Measurements from ENCODE around the gene NARS2. TPM values are rescaled to one million over a fixed set of nuclear protein-coding genes. Genes with fewer than 3 reads are reported as not detected.

The NARS2 gene
- total and polyA plus RNA-seq, 9 of the 15 experiments (the other 6 are each of a cell fraction or from before 2014, with no cell fraction given): 26.8 to 48.0 (median 34.2) TPM

GRCh38 chr11:78588517-78588916 is 13.9 kb upstream of the NARS2 start (continued):
- TF ChIP-seq ETS2 (tag; IDR thresholded peaks at IDR 0.05; ENCODE audit: borderline replicate concordance, poor library complexity, severe bottlenecking) (no peak), DDX20 (tag; IDR thresholded peaks at IDR 0.05; ENCODE audit: low read depth) (no peak), CBFA2T3 (IDR thresholded peaks at IDR 0.05) (no peak)

- Histone ChIP-seq H3K79me2 (ENCODE audit: control insufficient read depth, insufficient read depth, low read length) (no peaks in the 10 kb centered on the region), H3K27me3 (ENCODE audit: control insufficient read depth in 2 of 2, insufficient read depth in 2 of 2, low read length in 2 of 2) (0 out of 5 replicates have a peak, but pooled peaks cover 0 to 4% of the 10 kb centered on the region in 2 experiments), H3K27ac (ENCODE audit: extremely low read depth, low read depth, low read length) (no peak overlapping the region), H3K9me3 (replicated peaks; ENCODE audit: control insufficient read depth, insufficient read depth, low read depth, low read length) (no peaks in the 10 kb centered on the region; the same call in 1 of the 2 replicates), H3K9ac (ENCODE audit: insufficient read depth in 1 of 2, low read depth in 2 of 2, low read length in 2 of 2) (no peak overlapping the region), H3K4me3 (no peak overlapping the region), H2AFZ (ENCODE audit: low read depth, low read length) (no peak overlapping the region), H3K36me3 (ENCODE audit: control insufficient read depth, insufficient read depth, low read length) (no peaks in the 10 kb centered on the region), H3K9me1 (ENCODE audit: control insufficient read depth, insufficient read depth, low read length) (no peaks in the 10 kb centered on the region), H3K4me2 (ENCODE audit: insufficient read depth, low read length) (no peak overlapping the region), H4K20me1 (replicated peaks; ENCODE audit: control insufficient read depth, insufficient read depth, low read length) (no peaks in the 10 kb centered on the region), H3K4me1 (replicated peaks in 1 of 2; ENCODE audit: control insufficient read depth in 2 of 2, insufficient read depth in 2 of 2, low read length in 2 of 2) (no peaks in the 10 kb centered on the region)
- BruUV-seq (replicated peaks): no TSS peak
- TF ChIP-seq RFX7 (CRISPR knock-in tag; IDR thresholded peaks at IDR 0.05) (no peak), HOMEZ (CRISPR knock-in tag; IDR thresholded peaks at IDR 0.05) (no peak), HINFP (tag; conservative IDR thresholded peaks at IDR 0.05; ENCODE audit: low read depth) (no peak), TCF15 (CRISPR knock-in tag; IDR thresholded peaks at IDR 0.05) (no peak), NR2F6 (CRISPR knock-in tag; IDR thresholded peaks at IDR 0.05) (no peak)
- ATAC-seq (no peak), DNase-seq (ENCODE audit: extremely low read depth in 1 of 4, low spot score in 3 of 4) (no peak), FAIRE-seq (no peak)
- WGBS (ENCODE audit: insufficient coverage, low coverage, missing lambda C conversion rate): 2% methylated on average over 3 of the region's 3 CpGs
- intact Hi-C loops (cut with micrococcal nuclease): no loop called here
- ChIA-PET CTCF (ENCODE audit: low intra/inter-chr PET ratio) (no interaction called here), POLR2A (interaction anchor here (0.6 to 1.1 kb wide), 2 partner anchors 12 to 347 kb away, joined by 3 read pairs; no protein-coding TSS in a partner anchor)
- in situ Hi-C loops (cut with MboI): no loop called here
These were observed 12.8 kb upstream of the NARS2 start for GRCh38 chr11:78587446-78587845.

Data from K562 (cell line).